Naive thymus-derived CD4-positive, alpha-beta T cell (primary cell): ENCODE results near the gene ITSN2. TPM values are rescaled to one million over a fixed set of nuclear protein-coding genes. Genes with fewer than 3 reads are reported as not detected.

ENCODE experiments used
- ATAC-seq: fragments of 150-1000 bp; cut with Tn5 transposase; 2 replicates; pipeline ENCODE4 v1.10.0; 2021; ENCODE audit warnings: mild to moderate bottlenecking, moderate library complexity
- CTCF ChIA-PET: fragments of 350-600 bp; sonication (Branson Sonifier 250); formaldehyde crosslinking; loops from one replicate; lab custom pipeline; 2021; ENCODE audit warnings: antibody characterized with exemption; lab: Charles Lee
- POLR2A ChIA-PET: fragments of 350-600 bp; sonication (Branson Sonifier 250); formaldehyde crosslinking; loops from one replicate; lab custom pipeline; 2021; ENCODE audit warnings: antibody characterized with exemption, inconsistent platforms; lab: Charles Lee
- DNase-seq, 9 donors: peaks; one replicate each; pipeline versions ENCODE4 v3.0.0 to v3.0.0-alpha.2; 2020 to 2022; ENCODE audit warnings: mixed read lengths in 1 of 9
- H3K27ac ChIP-seq: one replicate; pipeline ENCODE4 v1.7.0; 2013; ENCODE audit warnings: mild to moderate bottlenecking, low read depth, low read length, moderate library complexity
- H3K27me3 ChIP-seq, 2 donors: one replicate each; pipeline ENCODE4 v1.7.0; 2013; ENCODE audit warnings: low read length in 2 of 2, mild to moderate bottlenecking in 2 of 2, moderate library complexity in 2 of 2; ENCODE audit not compliant: control insufficient read depth in 2 of 2, insufficient read depth in 2 of 2
- H3K36me3 ChIP-seq, 3 experiments: 1 replicate in 2 of 3; 2 replicates in 1 of 3; pipeline ENCODE4 v1.7.0; 2013; ENCODE audit warnings: low read length in 3 of 3, mild to moderate bottlenecking in 3 of 3, moderate library complexity in 1 of 3; ENCODE audit not compliant: insufficient read depth in 3 of 3, control insufficient read depth in 2 of 3
- H3K4me1 ChIP-seq, 2 donors: one replicate each; pipeline ENCODE4 v1.7.0; 2013; ENCODE audit warnings: low read length in 2 of 2, mild to moderate bottlenecking in 2 of 2, moderate library complexity in 1 of 2; ENCODE audit not compliant: control insufficient read depth in 2 of 2, insufficient read depth in 2 of 2
- H3K4me3 ChIP-seq: 2 replicates; pipeline ENCODE4 v1.7.0; 2013; ENCODE audit warnings: mild to moderate bottlenecking, low read length
- H3K9me3 ChIP-seq, 3 experiments: 1 replicate in 2 of 3; 2 replicates in 1 of 3; pipeline ENCODE4 v1.7.0; 2013; ENCODE audit warnings: low read length in 3 of 3; ENCODE audit not compliant: control insufficient read depth in 2 of 3
- H3K27ac Mint-ChIP-seq, 9 donors: one replicate each; pipeline ENCODE4 v1.8.0; 2020 to 2022; ENCODE audit warnings: mixed read lengths in 9 of 9, mild to moderate bottlenecking in 8 of 9, moderate library complexity in 5 of 9, inconsistent platforms in 2 of 9
- H3K27me3 Mint-ChIP-seq, 5 donors: one replicate each; pipeline ENCODE4 v1.8.0; 2021 to 2022; ENCODE audit warnings: mixed read lengths in 5 of 5, mild to moderate bottlenecking in 1 of 5
- H3K36me3 Mint-ChIP-seq, 5 donors: one replicate each; pipeline ENCODE4 v1.8.0; 2020 to 2022; ENCODE audit warnings: mixed read lengths in 5 of 5, mild to moderate bottlenecking in 3 of 5, inconsistent platforms in 1 of 5
- H3K4me1 Mint-ChIP-seq, 7 donors: one replicate each; pipeline ENCODE4 v1.8.0; 2020 to 2022; ENCODE audit warnings: mixed read lengths in 7 of 7, mild to moderate bottlenecking in 3 of 7, inconsistent platforms in 1 of 7
- H3K4me3 Mint-ChIP-seq, 10 donors: one replicate each; pipeline ENCODE4 v1.8.0; 2020 to 2022; ENCODE audit warnings: mild to moderate bottlenecking in 10 of 10, mixed read lengths in 10 of 10, moderate library complexity in 6 of 10, inconsistent platforms in 2 of 10
- H3K9me3 Mint-ChIP-seq, 11 donors: one replicate each; pipeline ENCODE4 v1.8.0; 2020 to 2022; ENCODE audit warnings: mixed read lengths in 11 of 11, mild to moderate bottlenecking in 4 of 11, inconsistent platforms in 1 of 11, moderate library complexity in 1 of 11
- intact Hi-C, 2 donors: fragments of 100-400 bp; cut with micrococcal nuclease; formaldehyde crosslinking; loops; one replicate each; pipeline ENCODE4 v1.15.1; 2023
- polyA plus RNA-seq, 2 donors: library from polyadenylated mRNA; unstranded; fragments of 300-500 nt; fragmentation: Illumina TruSeq; gene quantifications; one replicate each; pipeline ENCODE4 v1.2.3, GENCODE V29; 2021
- total RNA-seq, 6 experiments: library from RNA in 5 of 6; stranded (reverse) in 5 of 6; gene quantifications; 1 replicate in 5 of 6; 2 replicates in 1 of 6; pipeline ENCODE4 v1.2.3 and lab custom pipeline; 2021 to 2026

ITSN2 gene
- total and polyA plus RNA-seq, 7 experiments from 2014 or later, result 53.0 to 133 (median 91.5) TPM

- Mint-ChIP-seq H3K4me1 (peaks cover 0 to 4% (median 0%) of the 10 kb centered on the region in 7 donors), H3K4me3 (no peak overlapping the region), H3K9me3 (peaks cover 0 to 4% (median 0%) of the 10 kb centered on the region in 11 donors), H3K27me3 (no peaks in the 10 kb centered on the region), H3K27ac (peak overlapping the region in 3 of 9 donors; percentile 20 to 43 (median 42)), H3K36me3 (peaks cover 15 to 64% (median 39%) of the 10 kb centered on the region in 5 donors)
- ATAC-seq (no peak), DNase-seq (no peak)
- POLR2A ChIA-PET, result no interaction called here
- H3K27me3 ChIP-seq, result no peaks in the 10 kb centered on the region
- H3K27ac ChIP-seq, result no peak overlapping the region
- H3K36me3 ChIP-seq, result peaks cover 27 to 71% (median 40%) of the 10 kb centered on the region in 3 experiments
- CTCF ChIA-PET, result no interaction called here
- H3K9me3 ChIP-seq, result no peaks in the 10 kb centered on the region
- no peak overlapping the region for H3K4me3 ChIP-seq
- intact Hi-C loops, result loop anchor here in 1 of 2 donors (10.0 kb wide), 1 partner anchor 53 kb away; no protein-coding TSS in a partner anchor
- no peaks in the 10 kb centered on the region for H3K4me1 ChIP-seq
These were observed 58.7 kb downstream of the ITSN2 start for GRCh38 chr2:24301599-24301998.

- DNase-seq, result no peak
- POLR2A ChIA-PET, result no interaction called here
- Mint-ChIP-seq H3K9me3 (peaks cover 0 to 4% (median 0%) of the 10 kb centered on the region in 11 donors), H3K4me1 (peaks cover 0 to 4% (median 0%) of the 10 kb centered on the region in 7 donors), H3K4me3 (no peak overlapping the region), H3K27ac (no peak overlapping the region), H3K27me3 (no peaks in the 10 kb centered on the region), H3K36me3 (peaks cover 15 to 63% (median 54%) of the 10 kb centered on the region in 5 donors)
- Histone ChIP-seq H3K27ac (no peak overlapping the region), H3K9me3 (no peaks in the 10 kb centered on the region), H3K36me3 (peaks cover 32 to 85% (median 50%) of the 10 kb centered on the region in 3 experiments), H3K4me1 (no peaks in the 10 kb centered on the region), H3K4me3 (no peak overlapping the region), H3K27me3 (no peaks in the 10 kb centered on the region)
- no peak for ATAC-seq
- intact Hi-C loops, result no loop called here
- CTCF ChIA-PET, result no interaction called here
These were observed 62.7 kb downstream of the ITSN2 start for GRCh38 chr2:24297663-24298062.

GRCh38 chr2:24287171-24287570 lies 73.2 kb downstream of the ITSN2 start:
- no peaks in the 10 kb centered on the region for H3K9me3 ChIP-seq
- H3K4me1 ChIP-seq, result no peaks in the 10 kb centered on the region
- H3K9me3 Mint-ChIP-seq, result peaks cover 0 to 3% (median 0%) of the 10 kb centered on the region in 11 donors
- H3K36me3 Mint-ChIP-seq, result peaks cover 4 to 30% (median 18%) of the 10 kb centered on the region in 5 donors
- DNase-seq (no peak), ATAC-seq (no peak)
- peaks cover 0 to 6% (median 0%) of the 10 kb centered on the region in 7 donors for H3K4me1 Mint-ChIP-seq
- H3K27me3 ChIP-seq, result no peaks in the 10 kb centered on the region
- POLR2A ChIA-PET, result no interaction called here
- CTCF ChIA-PET, result no interaction called here
- no peaks in the 10 kb centered on the region for H3K27me3 Mint-ChIP-seq
- no peak overlapping the region for H3K4me3 ChIP-seq
- H3K27ac ChIP-seq, result no peak overlapping the region
- intact Hi-C loops, result loop anchor here in 1 of 2 donors (5.0 kb wide), 1 partner anchor 95 kb away; no protein-coding TSS in a partner anchor
- H3K27ac Mint-ChIP-seq, result peak overlapping the region in 3 of 9 donors; percentile 31 to 62 (median 38)
- peaks cover 5 to 34% (median 16%) of the 10 kb centered on the region in 3 experiments for H3K36me3 ChIP-seq
- no peak overlapping the region for H3K4me3 Mint-ChIP-seq

- no peaks in the 10 kb centered on the region for H3K27me3 Mint-ChIP-seq
- peaks cover 2 to 24% (median 17%) of the 10 kb centered on the region in 5 donors for H3K36me3 Mint-ChIP-seq
- H3K9me3 ChIP-seq, result no peaks in the 10 kb centered on the region
- H3K27ac Mint-ChIP-seq, result peak overlapping the region in 1 of 9 donors; percentile 19
- H3K4me1 Mint-ChIP-seq, result peaks cover 0 to 6% (median 0%) of the 10 kb centered on the region in 7 donors
- ChIA-PET CTCF (no interaction called here), POLR2A (no interaction called here)
- DNase-seq (no peak), ATAC-seq (no peak)
- H3K9me3 Mint-ChIP-seq, result peaks cover 0 to 3% (median 0%) of the 10 kb centered on the region in 11 donors
- H3K27ac ChIP-seq, result no peak overlapping the region
- H3K36me3 ChIP-seq, result peaks cover 5 to 26% (median 11%) of the 10 kb centered on the region in 3 experiments
- H3K27me3 ChIP-seq, result no peaks in the 10 kb centered on the region
- H3K4me3 ChIP-seq, result no peak overlapping the region
- no peak overlapping the region for H3K4me3 Mint-ChIP-seq
- H3K4me1 ChIP-seq, result no peaks in the 10 kb centered on the region
- intact Hi-C loops, result loop anchor here in 1 of 2 donors (5.0 kb wide), 1 partner anchor 97 kb away; no protein-coding TSS in a partner anchor
These were observed 74.7 kb downstream of the ITSN2 start for GRCh38 chr2:24285484-24286152.

GRCh38 chr2:24280645-24281044 lies 79.7 kb downstream of the ITSN2 start:
- ChIA-PET CTCF (no interaction called here), POLR2A (no interaction called here)
- no peak overlapping the region for H3K27ac ChIP-seq
- no peak overlapping the region for H3K4me3 Mint-ChIP-seq
- no peaks in the 10 kb centered on the region for H3K9me3 ChIP-seq
- peaks cover 0 to 2% (median 0%) of the 10 kb centered on the region in 11 donors for H3K9me3 Mint-ChIP-seq
- H3K27me3 Mint-ChIP-seq, result no peaks in the 10 kb centered on the region
- DNase-seq, result no peak
- H3K4me1 Mint-ChIP-seq, result peaks cover 0 to 8% (median 0%) of the 10 kb centered on the region in 7 donors
- no peaks in the 10 kb centered on the region for H3K4me1 ChIP-seq
- H3K4me3 ChIP-seq, result no peak overlapping the region
- H3K36me3 Mint-ChIP-seq, result peaks cover 5 to 11% (median 9%) of the 10 kb centered on the region in 5 donors
- no peak overlapping the region for H3K27ac Mint-ChIP-seq
- no peak for ATAC-seq
- intact Hi-C loops, result no loop called here
- peaks cover 0 to 23% (median under 1%) of the 10 kb centered on the region in 3 experiments for H3K36me3 ChIP-seq
- H3K27me3 ChIP-seq, result no peaks in the 10 kb centered on the region

GRCh38 chr2:24280161-24280560 lies 80.2 kb downstream of the ITSN2 start:
- Mint-ChIP-seq H3K27me3 (no peaks in the 10 kb centered on the region), H3K36me3 (peaks cover 5 to 10% (median 8%) of the 10 kb centered on the region in 5 donors), H3K27ac (no peak overlapping the region), H3K4me1 (peaks cover 0 to 8% (median 0%) of the 10 kb centered on the region in 7 donors), H3K9me3 (peaks cover 0 to 2% (median 0%) of the 10 kb centered on the region in 11 donors), H3K4me3 (no peak overlapping the region)
- POLR2A ChIA-PET, result no interaction called here
- CTCF ChIA-PET, result no interaction called here
- Histone ChIP-seq H3K27ac (no peak overlapping the region), H3K9me3 (no peaks in the 10 kb centered on the region), H3K4me3 (no peak overlapping the region), H3K36me3 (peaks cover 0 to 24% (median 5%) of the 10 kb centered on the region in 3 experiments), H3K4me1 (no peaks in the 10 kb centered on the region), H3K27me3 (no peaks in the 10 kb centered on the region)
- intact Hi-C loops, result no loop called here
- ATAC-seq (no peak), DNase-seq (no peak)
